Fibroblast of pulmonary artery (primary cell): Measurements from ENCODE around the gene RBMS3.
A peak's percentile ranks its signal among the peaks of the same experiment; 100 is the strongest.

Source experiments
- DNase-seq: peaks from one replicate; pipeline ENCODE4 v3.0.0-alpha.2; 2010; ENCODE audit warnings: low read depth
- H3K4me3 ChIP-seq: replicated peaks from 2 replicates; pipeline ENCODE4 v1.5.1; 2011; ENCODE audit warnings: low read depth, mild to moderate bottlenecking, control low read depth, low read length, moderate library complexity
- TF ChIP-seq, protein P1 (sequence below): IDR thresholded peaks from 2 replicates; pipeline ENCODE4 v1.5.1; 2011; ENCODE audit warnings: mild to moderate bottlenecking, control low read depth, low read length, inconsistent platforms; ENCODE audit errors: missing control alignments

RBMS3 gene

DNA sequence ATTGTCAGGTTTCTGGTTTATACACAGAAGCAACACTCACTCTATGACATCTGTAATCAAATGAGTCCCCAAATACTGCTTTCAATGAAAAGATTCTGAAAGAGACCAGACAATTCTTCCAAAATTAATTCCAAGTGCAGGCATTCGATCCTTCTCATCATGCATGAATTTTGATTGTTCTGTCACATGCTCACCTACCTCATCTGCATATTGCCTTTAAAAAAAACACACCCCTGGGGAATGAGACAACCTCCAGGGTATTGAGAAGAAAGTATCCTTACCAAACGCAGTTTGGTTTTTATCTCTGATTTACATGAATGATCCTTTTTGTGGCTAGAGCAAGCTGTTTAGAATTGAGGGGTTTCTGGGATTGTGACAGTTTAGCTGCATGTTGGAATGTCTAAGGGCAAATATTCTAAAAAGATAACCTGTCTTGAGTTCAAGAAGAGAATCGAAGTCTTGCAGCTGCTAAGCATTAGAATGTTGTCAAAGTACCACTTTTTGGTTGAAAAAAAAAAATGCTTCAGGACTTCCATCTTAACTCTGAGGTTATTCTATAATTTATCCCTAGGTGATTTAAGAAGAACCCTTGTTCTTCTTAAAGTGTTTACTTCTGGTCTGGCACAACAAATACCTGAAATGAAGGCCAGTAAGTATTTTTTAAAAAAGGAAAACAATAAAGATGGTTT lies 653.1 kb downstream of the RBMS3 start:
- no peak for DNase-seq
- no peak overlapping the region for H3K4me3 ChIP-seq
- TF ChIP-seq, protein P1, sequence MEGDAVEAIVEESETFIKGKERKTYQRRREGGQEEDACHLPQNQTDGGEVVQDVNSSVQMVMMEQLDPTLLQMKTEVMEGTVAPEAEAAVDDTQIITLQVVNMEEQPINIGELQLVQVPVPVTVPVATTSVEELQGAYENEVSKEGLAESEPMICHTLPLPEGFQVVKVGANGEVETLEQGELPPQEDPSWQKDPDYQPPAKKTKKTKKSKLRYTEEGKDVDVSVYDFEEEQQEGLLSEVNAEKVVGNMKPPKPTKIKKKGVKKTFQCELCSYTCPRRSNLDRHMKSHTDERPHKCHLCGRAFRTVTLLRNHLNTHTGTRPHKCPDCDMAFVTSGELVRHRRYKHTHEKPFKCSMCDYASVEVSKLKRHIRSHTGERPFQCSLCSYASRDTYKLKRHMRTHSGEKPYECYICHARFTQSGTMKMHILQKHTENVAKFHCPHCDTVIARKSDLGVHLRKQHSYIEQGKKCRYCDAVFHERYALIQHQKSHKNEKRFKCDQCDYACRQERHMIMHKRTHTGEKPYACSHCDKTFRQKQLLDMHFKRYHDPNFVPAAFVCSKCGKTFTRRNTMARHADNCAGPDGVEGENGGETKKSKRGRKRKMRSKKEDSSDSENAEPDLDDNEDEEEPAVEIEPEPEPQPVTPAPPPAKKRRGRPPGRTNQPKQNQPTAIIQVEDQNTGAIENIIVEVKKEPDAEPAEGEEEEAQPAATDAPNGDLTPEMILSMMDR, result no peak

DNA sequence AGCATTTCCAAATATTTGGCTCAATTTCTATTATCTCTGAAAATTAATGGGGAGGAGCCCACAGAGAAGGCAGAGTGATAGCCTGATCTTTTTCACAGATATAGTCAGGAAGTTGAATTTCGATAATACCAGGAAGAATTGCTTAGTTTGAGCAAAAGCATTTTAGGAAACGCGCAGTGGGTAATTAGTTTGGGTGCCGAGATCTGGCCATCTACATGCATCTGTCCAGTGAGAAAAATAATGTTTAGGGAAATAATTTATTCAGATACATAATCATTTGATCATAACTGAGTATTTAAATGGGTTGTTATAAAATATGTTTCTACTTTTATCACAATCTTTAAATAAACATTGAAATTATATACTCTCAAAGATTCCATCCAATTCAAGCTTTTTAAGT lies 653.9 kb downstream of the RBMS3 start:
- TF ChIP-seq, protein P1, result no peak
- no peak overlapping the region for H3K4me3 ChIP-seq
- no peak for DNase-seq

DNA sequence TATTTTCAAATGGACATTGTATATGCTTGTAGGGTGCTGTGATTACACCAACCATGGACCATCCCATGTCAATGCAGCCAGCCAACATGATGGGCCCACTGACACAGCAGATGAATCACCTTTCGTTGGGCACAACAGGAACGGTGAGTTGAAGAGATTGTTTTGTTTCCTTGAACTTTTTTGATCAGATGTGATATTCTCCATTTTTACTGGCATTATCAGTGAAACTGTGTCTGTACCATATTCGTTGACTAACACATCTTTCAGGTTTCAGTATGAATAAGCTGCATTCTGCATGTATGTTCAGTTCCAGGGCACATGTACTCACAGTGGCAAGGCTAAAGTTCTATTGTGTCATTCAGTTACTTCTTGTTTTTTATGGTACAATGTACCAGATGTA lies 655.2 kb downstream of the RBMS3 start:
- H3K4me3 ChIP-seq, result no peak overlapping the region
- no peak for DNase-seq
- TF ChIP-seq, protein P1, result no peak

DNA sequence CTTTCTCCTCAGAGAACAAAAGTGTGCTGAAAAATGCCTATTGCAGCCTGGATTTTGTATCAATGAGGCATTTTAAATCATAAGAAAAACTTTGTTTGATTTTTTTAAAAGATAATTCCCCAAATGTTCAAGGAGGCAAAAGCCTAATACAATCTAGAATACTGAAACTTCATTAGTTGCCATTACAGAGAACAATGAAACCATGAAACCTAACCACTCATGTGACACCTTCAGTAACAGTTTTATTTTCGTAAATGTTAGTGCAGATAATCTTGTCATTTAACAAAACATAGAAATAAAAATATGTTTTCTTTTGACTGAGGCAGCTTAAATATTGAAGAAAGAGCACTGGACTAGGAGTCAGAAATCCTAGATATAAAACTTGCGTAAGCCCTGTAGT lies 655.9 kb downstream of the RBMS3 start:
- DNase-seq, result no peak
- TF ChIP-seq, protein P1, result no peak
- no peak overlapping the region for H3K4me3 ChIP-seq

DNA sequence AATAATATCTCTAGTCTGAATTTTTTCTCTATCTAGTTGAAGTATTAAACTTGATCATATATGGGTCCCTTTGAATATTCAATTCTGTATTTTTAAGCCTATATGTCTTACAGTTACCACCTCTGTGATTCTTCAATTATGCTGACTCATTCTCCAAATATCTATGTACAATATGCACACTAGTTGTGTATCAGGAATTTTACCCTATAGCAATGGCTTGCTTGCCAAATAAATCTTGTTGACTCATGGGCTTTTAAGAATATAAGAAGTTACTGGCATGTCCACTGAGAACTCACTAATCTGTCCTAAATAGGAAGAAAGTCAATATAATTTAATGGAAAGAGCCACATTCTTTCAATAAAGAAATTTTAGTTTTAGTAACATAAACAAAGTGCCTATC lies 656.3 kb downstream of the RBMS3 start:
- no peak overlapping the region for H3K4me3 ChIP-seq
- peak; percentile 50 for DNase-seq
- TF ChIP-seq, protein P1, result no peak

DNA sequence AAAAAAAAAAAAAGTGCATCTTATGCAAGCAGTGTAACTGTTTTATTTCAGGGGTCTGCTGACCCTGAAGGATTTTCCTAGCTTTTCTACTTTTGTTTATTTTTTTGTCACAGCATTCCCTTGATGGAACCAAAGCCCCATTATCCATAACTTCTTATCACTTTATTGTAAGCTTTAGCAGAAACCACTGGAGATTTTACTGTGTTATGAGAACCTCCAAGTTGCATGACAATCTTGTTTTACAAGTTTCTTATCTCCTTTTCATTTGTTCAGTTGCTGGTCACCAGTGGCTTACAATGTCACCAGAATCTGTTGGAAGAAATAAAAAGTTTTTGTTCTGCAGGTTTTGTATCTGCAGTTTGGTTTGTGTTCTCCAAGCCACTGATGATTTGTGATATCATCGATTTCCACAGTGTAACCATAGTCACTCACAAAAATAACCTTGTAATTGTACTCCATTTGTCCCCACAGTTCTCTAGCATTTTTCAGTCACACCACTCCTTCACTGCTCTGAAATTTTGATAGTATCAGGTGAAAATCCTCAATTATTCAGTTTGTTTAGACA lies 660.0 kb downstream of the RBMS3 start:
- TF ChIP-seq, protein P1, result no peak
- H3K4me3 ChIP-seq, result no peak overlapping the region
- no peak for DNase-seq

DNA sequence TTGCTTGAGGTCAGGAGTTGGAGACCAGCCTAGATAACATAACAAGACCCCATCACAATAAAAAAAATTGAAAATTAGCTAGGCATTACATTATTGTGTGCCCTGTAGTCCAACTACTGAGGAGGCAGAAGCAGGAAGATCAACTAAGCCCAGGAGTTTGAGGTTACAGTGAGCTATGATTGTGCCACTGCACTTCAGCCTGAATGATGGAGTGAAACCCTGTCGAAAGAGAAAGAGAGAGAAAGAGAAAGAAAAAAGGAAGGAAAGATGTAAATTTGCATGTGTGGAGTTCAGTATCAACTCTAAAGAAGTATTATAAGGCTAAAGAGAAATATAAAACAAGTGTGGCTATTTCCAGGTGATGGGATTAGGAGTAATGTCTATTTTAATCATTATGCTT lies 661.4 kb downstream of the RBMS3 start:
- H3K4me3 ChIP-seq, result no peak overlapping the region
- no peak for DNase-seq
- TF ChIP-seq, protein P1, result no peak
